ENCODE measurements around the gene SLC12A3.

DNA sequence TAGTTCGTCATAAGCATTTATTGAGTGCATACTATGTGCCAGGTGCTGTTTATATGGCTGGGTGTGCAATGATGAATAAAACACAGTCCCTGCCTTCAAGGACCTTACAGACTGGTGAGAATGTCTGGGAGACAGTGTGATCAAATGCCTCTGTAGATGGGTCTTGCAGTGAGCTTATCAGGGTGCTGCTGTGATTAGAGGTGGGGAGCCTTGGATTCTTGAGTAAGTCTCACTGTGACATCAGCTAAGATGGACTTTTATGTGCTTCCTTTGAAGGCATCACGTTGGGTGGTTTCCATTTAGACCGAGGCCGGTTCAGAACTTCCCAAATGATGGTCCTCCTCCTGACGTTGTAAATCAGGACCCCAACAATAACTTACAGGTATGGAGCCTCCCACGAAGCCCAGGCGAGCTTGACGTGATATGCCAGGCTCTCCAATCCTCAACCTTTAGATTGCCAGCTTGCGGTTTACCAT, 76.9 kb downstream of the SLC12A3 start:
- TF ChIP-seq, protein P1, sequence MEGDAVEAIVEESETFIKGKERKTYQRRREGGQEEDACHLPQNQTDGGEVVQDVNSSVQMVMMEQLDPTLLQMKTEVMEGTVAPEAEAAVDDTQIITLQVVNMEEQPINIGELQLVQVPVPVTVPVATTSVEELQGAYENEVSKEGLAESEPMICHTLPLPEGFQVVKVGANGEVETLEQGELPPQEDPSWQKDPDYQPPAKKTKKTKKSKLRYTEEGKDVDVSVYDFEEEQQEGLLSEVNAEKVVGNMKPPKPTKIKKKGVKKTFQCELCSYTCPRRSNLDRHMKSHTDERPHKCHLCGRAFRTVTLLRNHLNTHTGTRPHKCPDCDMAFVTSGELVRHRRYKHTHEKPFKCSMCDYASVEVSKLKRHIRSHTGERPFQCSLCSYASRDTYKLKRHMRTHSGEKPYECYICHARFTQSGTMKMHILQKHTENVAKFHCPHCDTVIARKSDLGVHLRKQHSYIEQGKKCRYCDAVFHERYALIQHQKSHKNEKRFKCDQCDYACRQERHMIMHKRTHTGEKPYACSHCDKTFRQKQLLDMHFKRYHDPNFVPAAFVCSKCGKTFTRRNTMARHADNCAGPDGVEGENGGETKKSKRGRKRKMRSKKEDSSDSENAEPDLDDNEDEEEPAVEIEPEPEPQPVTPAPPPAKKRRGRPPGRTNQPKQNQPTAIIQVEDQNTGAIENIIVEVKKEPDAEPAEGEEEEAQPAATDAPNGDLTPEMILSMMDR (conservative IDR thresholded peaks at IDR 0.05): no peak
- TF ChIP-seq ZFX (IDR thresholded peaks at IDR 0.05): no peak

Measured in C4-2B (cell line).